ENCODE data around the gene EBLN1. TPM values are rescaled to one million over a fixed set of nuclear protein-coding genes. Genes with fewer than 3 reads are reported as not detected.
A peak's percentile ranks its signal among the peaks of the same experiment; 100 is the strongest.

EBLN1 gene
- total RNA-seq, 3 donors from 2014 or later: not detected

GRCh38 chr10:22250897-22251660, 33.3 kb upstream of the EBLN1 start:
- no peak for DNase-seq (ENCODE audit: low spot score in 2 of 2)
- no peak for TF ChIP-seq CTCF (IDR thresholded peaks at IDR 0.05)
- TF ChIP-seq POLR2A (IDR thresholded peaks at IDR 0.05): no peak
- no peak for TF ChIP-seq POLR2AphosphoS5 (IDR thresholded peaks at IDR 0.05)
- Histone ChIP-seq H3K27ac (peak overlapping the region; percentile 94 to 97), H3K4me3 (peak overlapping the region; percentile 72 to 93 (median 86)), H3K27me3 (no peaks in the 10 kb centered on the region), H3K4me1 (no peaks in the 10 kb centered on the region), H3K36me3 (no peaks in the 10 kb centered on the region), H3K9me3 (no peaks in the 10 kb centered on the region)
- intact Hi-C loops (cut with DNase I; ENCODE audit: low total_unique reads): no loop called here

GRCh38 chr10:22247636-22248035, 29.8 kb upstream of the EBLN1 start:
- Histone ChIP-seq H3K9me3 (no peaks in the 10 kb centered on the region), H3K36me3 (no peaks in the 10 kb centered on the region), H3K4me3 (no peak overlapping the region), H3K27ac (no peak overlapping the region), H3K27me3 (no peaks in the 10 kb centered on the region), H3K4me1 (no peaks in the 10 kb centered on the region)
- TF ChIP-seq POLR2A (IDR thresholded peaks at IDR 0.05) (no peak), POLR2AphosphoS5 (IDR thresholded peaks at IDR 0.05) (no peak), CTCF (IDR thresholded peaks at IDR 0.05) (no peak)
- intact Hi-C loops (cut with DNase I; ENCODE audit: low total_unique reads): no loop called here
- DNase-seq (ENCODE audit: low spot score in 2 of 2): no peak

- no peak for TF ChIP-seq POLR2A (IDR thresholded peaks at IDR 0.05)
- no peak for TF ChIP-seq POLR2AphosphoS5 (IDR thresholded peaks at IDR 0.05)
- no peak for TF ChIP-seq CTCF (IDR thresholded peaks at IDR 0.05)
- H3K4me3 ChIP-seq: no peak overlapping the region
- intact Hi-C loops (cut with DNase I; ENCODE audit: low total_unique reads): no loop called here
- no peak for DNase-seq (ENCODE audit: low spot score in 2 of 2)
- H3K27me3 ChIP-seq: no peaks in the 10 kb centered on the region
- H3K9me3 ChIP-seq: no peaks in the 10 kb centered on the region
- H3K27ac ChIP-seq: no peak overlapping the region
- H3K4me1 ChIP-seq: no peaks in the 10 kb centered on the region
- no peaks in the 10 kb centered on the region for H3K36me3 ChIP-seq
Measured at GRCh38 chr10:22246680-22247391, 29.0 kb upstream of the EBLN1 start.

- H3K36me3 ChIP-seq: no peaks in the 10 kb centered on the region
- no peak overlapping the region for H3K27ac ChIP-seq
- intact Hi-C loops (cut with DNase I; ENCODE audit: low total_unique reads): no loop called here
- no peak for TF ChIP-seq POLR2A (IDR thresholded peaks at IDR 0.05)
- no peak for DNase-seq (ENCODE audit: low spot score in 2 of 2)
- no peaks in the 10 kb centered on the region for H3K4me1 ChIP-seq
- no peak overlapping the region for H3K4me3 ChIP-seq
- H3K9me3 ChIP-seq: no peaks in the 10 kb centered on the region
- H3K27me3 ChIP-seq: no peaks in the 10 kb centered on the region
Measured at GRCh38 chr10:22245567-22245966, 27.8 kb upstream of the EBLN1 start.

GRCh38 chr10:22244855-22245254, 27.0 kb upstream of the EBLN1 start:
- H3K27ac ChIP-seq: no peak overlapping the region
- no peaks in the 10 kb centered on the region for H3K9me3 ChIP-seq
- TF ChIP-seq POLR2A (IDR thresholded peaks at IDR 0.05): no peak
- no peak for TF ChIP-seq POLR2AphosphoS5 (IDR thresholded peaks at IDR 0.05)
- no peak for TF ChIP-seq CTCF (IDR thresholded peaks at IDR 0.05)
- no peak for DNase-seq (ENCODE audit: low spot score in 2 of 2)
- intact Hi-C loops (cut with DNase I; ENCODE audit: low total_unique reads): no loop called here
- no peaks in the 10 kb centered on the region for H3K36me3 ChIP-seq
- H3K4me3 ChIP-seq: no peak overlapping the region
- H3K4me1 ChIP-seq: no peaks in the 10 kb centered on the region
- H3K27me3 ChIP-seq: no peaks in the 10 kb centered on the region

Data from breast epithelium (tissue), 4 donors.